HCT116 (cell line): ENCODE data around the gene SOHLH2. TPM values are rescaled to one million over a fixed set of nuclear protein-coding genes. Genes with fewer than 3 reads are reported as not detected.

ENCODE experiments used
- ATAC-seq: fragments of 200-7000 bp; cut with Tn5 transposase; 2 replicates; pipeline ENCODE4 v1.9.1; 2020; ENCODE audit warnings: mild to moderate bottlenecking, moderate library complexity
- BruUV-seq: library from RNA; stranded (reverse); fragments of 400-500 nt; replicated peaks from 2 replicates; lab custom pipeline; 2021; lab: Mats Ljungman, UMichigan
- CTCF ChIA-PET: fragments of 300-600 bp; sonication (Branson Sonifier 250); formaldehyde crosslinking; loops from one replicate; lab custom pipeline; 2021; ENCODE audit warnings: antibody characterized with exemption; lab: Charles Lee
- POLR2A ChIA-PET: fragments of 300-600, 350-600 bp; sonication (Branson Sonifier 250); formaldehyde crosslinking; loops from one replicate; lab custom pipeline; 2021; ENCODE audit warnings: antibody characterized with exemption; lab: Charles Lee
- RAD21 ChIA-PET, 2 experiments: fragments of 300-600 bp; sonication (Branson Sonifier 250); formaldehyde crosslinking; loops; one replicate each; lab custom pipeline; 2023; ENCODE audit warnings: low total read pairs in 2 of 2; ENCODE audit not compliant: uncharacterized antibody in 2 of 2, unreplicated experiment in 2 of 2, low non-redundant PET in 1 of 2; lab: Charles Lee
- DNase-seq: peaks from one replicate; pipeline ENCODE4 v3.0.0-alpha.2; 2010; ENCODE audit warnings: low read depth, low spot score
- H2AFZ ChIP-seq: fragments of 200-600 bp; shearing (Covaris generic), sonication (generic); 2 replicates; pipeline ENCODE4 v1.6.1; 2017; ENCODE audit warnings: low read depth, mixed run types, mixed read lengths, antibody characterized with exemption, low read length; ENCODE audit not compliant: poor library complexity, severe bottlenecking
- H3K27ac ChIP-seq: 2 replicates; pipeline ENCODE4 v1.5.1; 2012; ENCODE audit warnings: low read depth, low read length
- H3K27me3 ChIP-seq: fragments of 200-600 bp; sonication (generic); 2 replicates; pipeline ENCODE4 v1.6.1; 2016; ENCODE audit warnings: mixed run types, low read length, mixed read lengths; ENCODE audit not compliant: insufficient read depth
- H3K36me3 ChIP-seq, 2 experiments: fragments of 200-500 bp in 1 of 2; fragments of 200-600 bp in 1 of 2; sonication (Bioruptor generic) in 1 of 2; sonication (generic) in 1 of 2; 2 replicates each; pipeline versions ENCODE4 v1.5.1 to v1.6.1; 2014 to 2016; ENCODE audit warnings: low read length in 2 of 2, inconsistent platforms in 1 of 2, mixed read lengths in 1 of 2, mixed run types in 1 of 2; ENCODE audit not compliant: insufficient read depth in 2 of 2, control insufficient read depth in 1 of 2
- H3K4me1 ChIP-seq, 2 experiments: fragments of 200-600 bp in 1 of 2; sonication (generic) in 1 of 2; 2 replicates each; pipeline versions ENCODE4 v1.5.1 to v1.6.1; 2012 to 2017; ENCODE audit warnings: low read length in 2 of 2, inconsistent platforms in 1 of 2, mild to moderate bottlenecking in 1 of 2, mixed read lengths in 1 of 2, mixed run types in 1 of 2, moderate library complexity in 1 of 2; ENCODE audit not compliant: insufficient read depth in 2 of 2, control insufficient read depth in 1 of 2
- H3K4me2 ChIP-seq: fragments of 200-600 bp; sonication (generic); 2 replicates; pipeline ENCODE4 v1.6.1; 2017; ENCODE audit warnings: mixed run types, low read length, mixed read lengths
- H3K4me3 ChIP-seq, 2 experiments: fragments of 200-600 bp in 1 of 2; sonication (generic) in 1 of 2; replicated peaks in 1 of 2; 2 replicates each; pipeline ENCODE4 v1.5.1; 2011 to 2016; ENCODE audit warnings: low read length in 2 of 2, control low read depth in 1 of 2, low read depth in 1 of 2, mild to moderate bottlenecking in 1 of 2, mixed read lengths in 1 of 2, mixed run types in 1 of 2
- H3K79me2 ChIP-seq: fragments of 200-600 bp; sonication (generic); 2 replicates; pipeline ENCODE4 v1.6.1; 2017; ENCODE audit warnings: mild to moderate bottlenecking, mixed run types, low read length, moderate library complexity, mixed read lengths; ENCODE audit not compliant: insufficient read depth
- H3K9ac ChIP-seq: fragments of 200-600 bp; sonication (generic); 2 replicates; pipeline ENCODE4 v1.6.1; 2016; ENCODE audit warnings: low read length, mixed read lengths
- H3K9me2 ChIP-seq: fragments of 200-600 bp; sonication (generic), shearing (Covaris generic); 2 replicates; pipeline ENCODE4 v1.6.1; 2017; ENCODE audit warnings: mixed run types, mild to moderate bottlenecking, moderate library complexity; ENCODE audit not compliant: insufficient read depth
- H3K9me3 ChIP-seq, 2 experiments: fragments of 200-500 bp in 1 of 2; fragments of 200-600 bp in 1 of 2; sonication (Bioruptor generic) in 1 of 2; sonication (generic) in 1 of 2; 2 replicates each; pipeline ENCODE4 v1.6.1; 2014 to 2017; ENCODE audit warnings: low read length in 2 of 2, mixed read lengths in 2 of 2, inconsistent platforms in 1 of 2, low read depth in 1 of 2, mild to moderate bottlenecking in 1 of 2, mixed run types in 1 of 2, moderate library complexity in 1 of 2; ENCODE audit not compliant: control insufficient read depth in 1 of 2, insufficient read depth in 1 of 2
- H4K20me1 ChIP-seq: fragments of 200-600 bp; sonication (generic), shearing (Covaris generic); 2 replicates; pipeline ENCODE4 v1.6.1; 2017; ENCODE audit warnings: mixed run types, mild to moderate bottlenecking, moderate library complexity; ENCODE audit not compliant: insufficient read depth
- EGR1 ChIP-seq: IDR thresholded peaks from 2 replicates; pipeline ENCODE4 v1.6.1; 2012; ENCODE audit warnings: low read depth
- JUND ChIP-seq: IDR thresholded peaks from 2 replicates; pipeline ENCODE4 v1.6.1; 2012
- ZFX ChIP-seq: fragments of 450-650 bp; IDR thresholded peaks from 2 replicates; pipeline ENCODE4 v1.6.1; 2017
- intact Hi-C: fragments of 100-400 bp; cut with micrococcal nuclease; formaldehyde crosslinking; loops from 2 replicates; pipeline ENCODE4 v1.10.0; 2022
- total RNA-seq: library from RNA; stranded (reverse); gene quantifications from one replicate; pipeline ENCODE4 v1.2.1, GENCODE V29; 2021; ENCODE audit not compliant: unreplicated experiment
- TF ChIP-seq, protein P1 (sequence below): IDR thresholded peaks from 2 replicates; pipeline ENCODE4 v1.6.1; 2011; ENCODE audit warnings: mild to moderate bottlenecking, low read length, moderate library complexity; ENCODE audit not compliant: insufficient replicate concordance; ENCODE audit errors: extremely low read depth

Gene SOHLH2
- total RNA-seq, 1 experiment from 2014 or later, result not detected

DNA sequence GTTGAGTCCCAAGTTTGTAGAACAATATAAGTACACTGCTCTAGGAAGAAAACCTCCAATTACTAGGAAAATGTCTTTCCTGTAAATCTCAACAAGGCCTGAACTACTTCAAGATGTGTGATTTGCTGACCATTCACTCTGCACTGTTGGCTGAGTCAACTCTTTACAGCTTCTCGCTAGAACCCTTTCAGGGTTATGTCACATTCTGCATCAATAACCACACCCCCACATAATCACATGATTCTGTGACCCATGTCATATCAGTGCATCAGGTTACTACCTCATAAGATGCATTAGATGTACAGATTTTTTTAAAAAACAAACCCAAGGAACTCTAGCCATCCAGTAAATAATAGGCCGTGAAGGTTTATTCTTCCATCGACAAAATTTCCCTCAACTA lies 67.0 kb downstream of the SOHLH2 start:
- H3K9me2 ChIP-seq, result no peaks in the 10 kb centered on the region
- ChIA-PET CTCF (no interaction called here), POLR2A (no interaction called here), RAD21 (no interaction called here)
- H3K4me1 ChIP-seq, result no peaks in the 10 kb centered on the region
- no peaks in the 10 kb centered on the region for H3K79me2 ChIP-seq
- DNase-seq (no peak), ATAC-seq (no peak)
- H3K27me3 ChIP-seq, result no peaks in the 10 kb centered on the region
- no peak overlapping the region for H3K4me2 ChIP-seq
- H4K20me1 ChIP-seq, result no peaks in the 10 kb centered on the region
- H3K9me3 ChIP-seq, result peaks cover 15 to 17% of the 10 kb centered on the region in 2 experiments; a peak in 2 of 4 replicates
- no TSS peak for BruUV-seq
- H3K9ac ChIP-seq, result no peak overlapping the region
- H3K27ac ChIP-seq, result no peak overlapping the region
- no peak for TF ChIP-seq ZFX
- intact Hi-C loops, result no loop called here
- H2AFZ ChIP-seq, result no peak overlapping the region
- no peaks in the 10 kb centered on the region for H3K36me3 ChIP-seq
- H3K4me3 ChIP-seq, result no peak overlapping the region

DNA sequence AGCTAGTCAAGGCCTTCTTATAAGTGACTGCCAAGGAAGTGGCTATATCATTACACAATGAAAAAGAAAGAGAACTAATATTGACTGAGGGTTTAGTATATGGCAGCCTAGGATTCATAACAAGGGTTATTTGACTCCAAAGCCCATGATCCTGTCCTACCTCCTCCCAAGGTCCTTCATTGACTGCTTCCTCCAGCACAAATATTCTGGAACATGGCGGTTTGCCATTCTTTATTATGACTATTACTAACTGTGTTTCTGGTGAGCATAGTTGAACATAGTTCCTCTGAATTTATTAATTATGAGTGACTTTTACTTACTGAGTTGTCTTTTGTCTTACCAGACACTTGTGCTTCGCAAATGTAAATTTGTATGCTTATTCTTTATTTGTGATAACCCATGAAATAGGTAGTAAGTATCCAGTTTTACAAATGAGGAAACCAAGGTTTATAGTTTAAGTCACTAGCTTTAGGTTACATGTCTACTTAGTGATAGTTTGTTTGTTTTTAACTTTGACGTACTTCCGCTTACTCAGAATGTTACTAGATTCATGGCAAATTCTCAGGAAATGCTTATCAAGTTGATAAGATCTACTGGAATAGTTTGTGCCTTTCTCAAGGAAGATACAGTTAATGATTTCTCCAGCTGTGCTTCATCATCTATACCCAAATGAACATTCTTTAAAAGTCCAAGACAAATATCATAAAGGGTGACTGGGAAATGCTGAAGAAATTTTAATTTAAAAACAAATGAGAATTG lies 67.7 kb downstream of the SOHLH2 start:
- no peak for TF ChIP-seq JUND
- TF ChIP-seq EGR1, result no peak
- TF ChIP-seq, protein P1, sequence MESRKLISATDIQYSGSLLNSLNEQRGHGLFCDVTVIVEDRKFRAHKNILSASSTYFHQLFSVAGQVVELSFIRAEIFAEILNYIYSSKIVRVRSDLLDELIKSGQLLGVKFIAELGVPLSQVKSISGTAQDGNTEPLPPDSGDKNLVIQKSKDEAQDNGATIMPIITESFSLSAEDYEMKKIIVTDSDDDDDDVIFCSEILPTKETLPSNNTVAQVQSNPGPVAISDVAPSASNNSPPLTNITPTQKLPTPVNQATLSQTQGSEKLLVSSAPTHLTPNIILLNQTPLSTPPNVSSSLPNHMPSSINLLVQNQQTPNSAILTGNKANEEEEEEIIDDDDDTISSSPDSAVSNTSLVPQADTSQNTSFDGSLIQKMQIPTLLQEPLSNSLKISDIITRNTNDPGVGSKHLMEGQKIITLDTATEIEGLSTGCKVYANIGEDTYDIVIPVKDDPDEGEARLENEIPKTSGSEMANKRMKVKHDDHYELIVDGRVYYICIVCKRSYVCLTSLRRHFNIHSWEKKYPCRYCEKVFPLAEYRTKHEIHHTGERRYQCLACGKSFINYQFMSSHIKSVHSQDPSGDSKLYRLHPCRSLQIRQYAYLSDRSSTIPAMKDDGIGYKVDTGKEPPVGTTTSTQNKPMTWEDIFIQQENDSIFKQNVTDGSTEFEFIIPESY, result no peak
- intact Hi-C loops, result no loop called here
- no TSS peak for BruUV-seq
- Histone ChIP-seq H3K36me3 (no peaks in the 10 kb centered on the region), H2AFZ (no peak overlapping the region), H3K27ac (no peak overlapping the region), H3K4me2 (no peak overlapping the region), H4K20me1 (no peaks in the 10 kb centered on the region), H3K27me3 (no peaks in the 10 kb centered on the region), H3K4me1 (no peaks in the 10 kb centered on the region), H3K9me3 (peaks cover 15 to 17% of the 10 kb centered on the region in 2 experiments; a peak in 2 of 4 replicates), H3K4me3 (no peak overlapping the region), H3K79me2 (no peaks in the 10 kb centered on the region), H3K9ac (no peak overlapping the region), H3K9me2 (no peaks in the 10 kb centered on the region)
- CTCF ChIA-PET, result no interaction called here
- no peak for DNase-seq
- no peak for ATAC-seq
- POLR2A ChIA-PET, result no interaction called here
- RAD21 ChIA-PET, result no interaction called here
